ENCODE measurements around the gene LRSAM1.
A peak's percentile ranks its signal among the peaks of the same experiment; 100 is the strongest.

The LRSAM1 gene

DNA sequence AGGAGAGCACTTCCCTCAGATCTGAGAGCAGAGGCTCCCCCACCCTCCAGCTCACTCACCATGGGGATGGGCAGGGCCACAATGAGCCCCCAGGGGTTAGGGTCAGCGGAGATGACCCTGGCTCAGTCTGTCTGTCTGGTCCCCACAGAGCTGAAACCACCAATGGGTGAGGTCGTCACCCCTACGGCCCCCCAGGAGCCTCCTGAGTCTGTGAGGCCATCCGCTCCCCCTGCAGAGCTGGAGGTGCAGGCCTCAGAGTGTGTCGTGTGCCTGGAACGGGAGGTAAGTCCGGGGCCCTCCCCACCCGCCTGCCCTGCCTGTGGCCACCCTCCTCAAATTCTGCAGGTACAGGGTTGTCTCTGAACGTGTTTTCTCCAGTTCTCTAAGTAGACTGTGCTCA, 49.6 kb downstream of the LRSAM1 start:
- DNase-seq = no peak

DNA sequence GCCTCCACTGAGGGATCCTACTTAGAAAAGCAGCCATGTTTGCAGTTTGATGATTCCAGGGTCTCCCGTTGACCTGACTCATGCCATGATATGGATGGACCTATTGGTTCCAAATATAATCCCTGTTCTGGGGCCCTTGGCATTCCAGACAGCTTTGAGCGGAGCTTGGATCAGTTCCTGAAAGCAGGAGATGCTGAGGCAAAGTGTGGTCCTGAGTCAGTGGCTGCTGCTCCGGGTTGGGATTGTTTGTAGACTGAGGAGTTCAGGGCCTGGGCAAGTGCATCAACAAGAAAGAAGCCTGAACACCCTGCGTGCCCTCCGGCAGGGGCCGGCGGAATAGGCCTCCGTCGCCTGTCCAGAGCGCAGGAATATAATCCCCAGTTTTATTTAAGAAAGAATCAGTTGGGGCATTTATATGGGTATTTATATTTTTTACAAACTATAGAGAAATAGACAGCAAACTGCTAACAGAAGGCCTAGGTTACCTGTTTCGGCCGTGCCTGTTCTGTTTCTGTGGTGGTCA, 50.6 kb downstream of the LRSAM1 start:
- DNase-seq = no peak

DNA sequence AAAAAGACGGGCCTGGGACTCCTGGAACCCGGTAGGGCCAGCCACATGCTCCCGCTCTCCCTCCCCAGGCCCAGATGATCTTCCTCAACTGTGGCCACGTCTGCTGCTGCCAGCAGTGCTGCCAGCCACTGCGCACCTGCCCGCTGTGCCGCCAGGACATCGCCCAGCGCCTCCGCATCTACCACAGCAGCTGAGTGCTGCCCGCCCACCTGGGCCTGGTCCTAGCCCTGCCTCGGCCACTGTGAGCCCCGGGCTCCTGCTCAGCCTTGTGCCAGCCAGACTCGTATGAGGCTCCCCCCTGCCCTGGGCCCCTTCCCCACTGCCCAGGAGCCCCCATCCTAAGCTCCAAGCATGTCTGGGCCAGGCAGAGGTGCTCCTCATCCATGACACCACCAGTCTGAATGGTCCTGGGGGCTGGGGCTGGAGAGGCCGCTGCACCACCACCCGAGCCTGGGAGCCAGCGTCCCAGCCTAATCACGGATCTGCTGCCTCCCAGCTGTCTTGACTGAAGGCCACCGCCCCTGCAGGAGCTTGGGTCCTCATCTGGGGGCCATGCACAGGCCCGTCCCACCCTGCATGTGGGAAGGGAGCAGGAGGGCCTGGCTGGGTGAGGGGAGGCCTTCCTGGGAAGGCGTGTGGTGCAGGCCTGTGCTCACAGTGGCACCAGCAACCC, 51.5 kb downstream of the LRSAM1 start:
- DNase-seq = no peak

DNA sequence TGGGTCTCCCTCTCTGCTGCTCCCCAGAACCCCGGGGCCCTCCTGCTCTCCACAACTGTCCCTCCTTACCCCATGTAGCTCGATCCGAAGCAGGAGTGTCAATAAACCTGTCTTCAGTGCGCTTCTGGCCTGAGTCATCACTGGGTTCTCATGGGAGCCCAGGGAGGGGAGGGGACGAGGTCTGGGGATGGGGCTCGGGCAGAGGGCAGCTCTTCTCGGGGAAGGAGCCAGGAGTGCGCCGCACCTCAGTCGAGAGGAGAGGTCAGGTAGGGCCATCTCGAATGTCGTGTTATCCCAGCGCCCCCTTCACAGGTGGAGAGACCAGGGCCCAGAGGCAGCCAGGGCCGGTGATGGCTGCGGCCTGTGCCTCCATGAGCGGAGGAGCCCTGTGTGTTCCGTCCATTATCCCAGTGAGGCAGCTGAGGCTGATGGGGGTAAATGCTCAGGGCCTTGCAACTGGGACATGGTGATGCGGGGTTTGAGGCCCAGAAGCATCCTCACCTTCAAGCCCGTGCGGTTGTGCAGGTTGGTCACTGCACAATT, 52.1 kb downstream of the LRSAM1 start:
- DNase-seq = no peak

DNA sequence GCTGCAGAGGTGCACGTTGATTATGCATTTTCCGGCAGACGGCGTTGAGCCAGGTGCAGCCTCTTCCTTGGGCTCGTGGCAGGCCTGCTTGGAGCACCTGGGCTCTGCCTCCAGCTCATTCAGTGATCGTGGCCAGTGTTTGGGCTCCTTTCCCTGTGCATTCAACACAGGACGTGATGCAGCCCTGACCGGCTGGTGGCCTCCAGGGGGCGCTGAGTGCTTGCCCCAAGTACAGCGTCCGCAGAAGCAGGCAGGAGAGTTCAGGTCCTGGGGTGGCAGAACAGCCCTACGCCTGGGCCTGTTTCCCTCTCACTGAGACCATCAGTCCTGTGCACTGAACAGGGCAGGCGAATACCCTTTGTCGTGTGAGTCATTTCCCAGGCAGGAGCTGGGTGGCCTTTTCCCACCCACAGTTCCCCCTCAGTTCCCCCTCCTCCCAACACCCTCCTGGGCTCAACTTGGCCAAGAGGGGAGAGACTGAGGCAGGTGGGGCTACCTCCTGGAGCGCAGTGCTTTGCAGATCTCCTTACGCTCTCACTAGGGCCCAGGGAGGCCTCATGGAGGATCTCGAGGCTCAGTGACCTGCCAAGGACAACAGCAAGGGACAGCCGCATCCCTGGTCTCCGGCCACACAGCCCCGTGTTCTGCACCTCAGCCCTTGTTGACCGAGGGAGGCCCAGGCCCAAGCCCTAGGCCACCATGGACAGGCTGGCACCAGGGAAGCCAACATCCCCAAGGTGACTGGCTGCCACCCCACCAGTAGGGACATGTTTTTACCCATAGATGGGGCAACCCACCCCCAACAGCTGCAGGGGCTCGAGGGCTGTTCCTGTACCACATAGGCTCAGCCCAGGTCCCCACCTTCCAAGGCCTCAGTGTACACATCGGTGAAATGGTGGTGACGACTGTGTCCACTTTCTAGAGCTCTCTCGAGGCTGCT, 52.9 kb downstream of the LRSAM1 start:
- DNase-seq = peak; percentile 52

DNA sequence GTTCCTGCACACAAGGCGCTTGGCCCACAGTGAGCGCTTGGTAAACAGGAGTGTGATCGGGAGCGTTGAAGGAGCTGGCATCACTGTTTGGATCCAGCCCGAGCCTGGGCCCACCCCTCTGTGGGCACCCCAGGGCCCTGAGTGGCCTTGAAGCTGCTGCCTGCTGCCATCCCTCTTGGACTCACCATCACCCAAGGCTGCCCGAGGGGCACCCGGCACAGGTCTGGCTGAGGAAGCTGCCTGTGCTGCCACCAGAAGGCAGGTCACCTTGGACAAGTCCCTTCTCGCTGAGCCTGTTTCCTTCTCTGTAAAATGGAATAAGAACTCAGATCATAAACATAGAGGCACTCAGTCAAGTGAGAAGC, 53.6 kb downstream of the LRSAM1 start:
- no peak for DNase-seq

DNA sequence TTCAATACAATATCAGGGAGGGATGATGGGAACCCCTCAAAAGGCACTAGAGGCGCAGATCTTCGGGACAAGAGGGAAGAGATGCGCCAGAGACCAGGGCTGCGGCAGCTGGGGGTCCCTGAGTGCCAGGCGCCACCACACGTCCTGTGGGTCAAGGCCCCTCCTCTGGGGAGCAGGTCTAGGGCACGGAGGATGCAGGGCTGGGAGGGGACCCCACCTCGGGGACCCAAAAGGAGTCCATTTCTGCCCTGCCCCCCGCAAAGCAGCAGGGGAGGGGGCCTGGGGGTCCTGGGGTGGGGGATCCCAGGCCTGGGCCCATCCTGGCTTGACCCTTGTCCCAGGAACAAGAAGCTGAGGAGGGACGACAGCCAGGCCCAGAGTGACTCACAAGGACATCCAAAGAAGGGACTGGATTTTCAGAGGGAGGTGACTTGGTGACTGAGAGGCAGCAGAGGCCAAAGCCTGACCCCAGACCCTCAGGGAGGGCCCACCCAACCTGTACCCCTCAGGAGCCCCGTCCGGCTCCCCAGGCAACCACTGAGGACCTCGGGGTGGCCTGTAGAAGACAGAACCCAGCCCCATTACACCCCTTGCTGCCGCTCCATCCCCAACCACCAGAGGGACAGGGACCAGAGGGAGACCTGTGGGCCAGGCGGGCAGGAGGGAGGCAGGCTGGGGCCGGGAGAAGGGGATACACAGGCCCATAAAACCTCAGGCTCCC, 54.2 kb downstream of the LRSAM1 start:
- DNase-seq = no peak

DNA sequence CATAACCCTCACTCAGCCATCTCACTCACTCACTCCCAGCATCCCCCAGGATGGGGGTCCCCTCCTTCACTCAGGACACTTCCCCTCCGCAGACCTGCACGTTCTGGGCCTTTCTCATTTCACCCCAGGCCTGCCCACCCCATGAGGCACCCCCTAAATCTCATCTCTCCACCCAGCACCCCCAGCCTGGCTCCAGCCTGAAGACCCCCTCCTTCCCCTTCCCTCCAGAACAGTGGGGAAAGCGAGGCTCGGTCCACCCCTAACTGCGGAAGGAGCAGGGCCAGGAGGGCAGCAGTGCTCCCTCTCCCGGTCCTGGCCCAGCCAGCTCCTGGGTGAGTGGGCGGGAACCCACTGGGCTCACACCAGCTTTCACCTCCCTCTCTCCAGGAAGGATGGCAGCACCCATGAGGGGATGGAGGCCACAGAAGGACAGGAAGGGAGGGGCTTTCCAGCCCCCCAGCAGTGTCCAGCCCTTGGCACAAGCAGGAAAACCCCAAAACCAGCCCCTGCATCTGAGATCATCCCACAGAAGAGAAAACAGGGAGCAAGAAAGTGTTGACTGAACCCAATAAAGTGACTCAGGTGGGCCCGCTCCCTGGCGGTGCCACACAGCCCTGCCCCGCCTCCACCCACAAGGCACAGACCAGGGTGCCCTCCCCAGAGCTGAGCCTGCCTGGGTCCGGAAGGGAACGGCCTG, 55.0 kb downstream of the LRSAM1 start:
- no peak for DNase-seq

DNA sequence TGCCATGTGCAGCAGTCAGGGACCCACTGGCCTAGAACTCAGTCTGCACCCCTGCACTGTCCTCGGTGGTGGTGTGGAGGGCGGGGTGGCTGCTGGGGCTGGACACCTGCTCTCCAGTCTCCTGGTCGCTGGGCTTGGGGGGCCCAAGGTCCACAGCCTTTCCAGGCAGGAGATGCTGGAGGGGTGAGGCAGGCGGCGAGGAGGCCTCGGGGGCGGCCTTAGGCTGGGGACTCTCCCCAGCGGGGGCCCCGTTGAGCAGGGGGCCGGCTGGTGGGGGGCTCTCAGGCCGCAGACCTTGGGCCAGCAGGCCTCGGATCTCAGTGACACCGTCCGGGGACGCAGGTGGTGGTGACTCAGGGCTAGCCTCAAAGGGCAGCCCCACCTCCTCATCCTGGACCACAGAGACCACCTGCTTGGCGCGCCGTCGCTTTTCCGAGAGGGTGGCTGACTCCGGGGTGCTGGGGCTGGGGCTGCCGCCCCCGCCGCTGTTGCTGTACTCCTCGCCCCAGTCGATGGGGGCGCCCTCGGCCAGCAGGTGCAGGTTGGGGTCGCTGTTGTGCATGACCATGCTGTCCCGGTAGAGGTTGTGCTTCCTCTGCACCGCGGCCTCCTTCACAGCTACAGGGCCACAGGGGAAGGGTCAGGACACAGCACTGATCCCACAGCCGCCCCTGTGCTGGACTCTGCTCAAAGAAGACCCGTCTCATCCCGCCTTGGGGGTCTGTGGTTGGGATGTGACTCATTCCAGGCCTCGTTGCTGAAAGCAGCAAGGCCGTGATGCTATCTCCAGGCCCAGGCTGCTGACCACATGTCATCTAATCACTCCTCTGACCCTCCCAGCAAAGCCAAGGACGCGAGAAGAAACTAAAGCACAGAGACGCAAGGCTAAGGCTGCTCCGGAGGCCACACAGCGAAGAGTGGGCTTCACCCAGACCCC, 55.8 kb downstream of the LRSAM1 start:
- no peak for DNase-seq

DNA sequence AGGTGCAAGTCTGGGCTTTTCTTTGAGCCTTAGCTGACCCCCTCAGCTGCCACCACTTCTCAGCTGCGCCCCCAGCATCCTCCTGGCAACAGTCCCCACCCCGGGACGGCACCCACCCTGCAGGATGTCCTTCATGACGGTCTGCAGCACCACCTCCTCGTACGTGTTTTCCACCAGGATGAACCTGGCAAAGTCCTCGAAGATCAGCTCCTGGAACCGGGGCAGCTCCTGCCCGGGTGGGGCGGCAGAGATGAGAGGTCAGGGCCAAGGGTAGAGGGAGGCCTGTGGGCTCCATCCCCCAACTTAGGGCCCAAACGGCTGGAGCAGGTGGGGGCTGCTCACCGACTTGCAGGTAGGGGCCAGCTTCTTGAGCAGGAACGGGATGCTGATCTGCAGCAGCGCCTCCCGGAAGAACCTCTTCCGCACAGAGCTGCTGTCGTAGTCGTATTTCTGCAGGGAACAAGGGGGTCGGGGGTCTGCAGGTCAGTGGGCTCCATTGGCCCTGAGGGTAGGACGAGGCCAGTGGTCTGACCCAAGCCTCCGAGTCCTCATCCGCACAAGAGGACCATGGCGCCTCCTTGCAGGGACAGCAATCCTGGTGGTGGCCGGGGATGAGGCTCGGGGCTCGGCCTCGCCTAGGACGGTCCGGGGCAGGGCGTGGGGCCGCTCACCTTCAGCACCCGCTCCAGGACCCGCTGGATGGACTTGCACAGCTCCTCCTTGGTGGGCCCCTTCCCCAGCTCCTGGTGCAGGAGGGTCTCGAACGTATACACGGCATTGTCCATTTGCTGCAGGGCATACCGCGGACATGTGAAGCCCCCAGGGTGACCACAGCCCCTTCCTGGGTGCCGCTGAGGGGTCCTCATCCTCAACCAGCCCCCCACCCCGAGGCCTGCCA, 56.7 kb downstream of the LRSAM1 start:
- no peak for DNase-seq

DNA sequence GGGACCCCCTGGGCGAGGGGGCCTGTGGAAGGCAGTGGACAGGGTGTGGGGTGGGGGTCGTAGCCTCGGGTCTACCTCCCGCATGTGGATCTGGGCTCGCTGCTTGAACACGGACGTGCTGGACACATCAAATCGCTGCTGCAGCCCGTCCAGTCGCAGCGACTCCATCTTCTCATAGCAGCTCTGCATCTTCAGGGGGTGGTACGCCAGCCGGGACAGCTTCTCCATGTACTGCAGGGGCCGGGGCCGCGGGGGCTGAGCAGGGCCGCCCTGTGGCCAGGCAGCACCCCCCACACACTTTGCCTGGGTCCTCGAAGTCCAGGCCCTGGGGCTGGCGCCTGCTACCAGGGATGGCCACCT, 57.6 kb downstream of the LRSAM1 start:
- no peak for DNase-seq

DNA sequence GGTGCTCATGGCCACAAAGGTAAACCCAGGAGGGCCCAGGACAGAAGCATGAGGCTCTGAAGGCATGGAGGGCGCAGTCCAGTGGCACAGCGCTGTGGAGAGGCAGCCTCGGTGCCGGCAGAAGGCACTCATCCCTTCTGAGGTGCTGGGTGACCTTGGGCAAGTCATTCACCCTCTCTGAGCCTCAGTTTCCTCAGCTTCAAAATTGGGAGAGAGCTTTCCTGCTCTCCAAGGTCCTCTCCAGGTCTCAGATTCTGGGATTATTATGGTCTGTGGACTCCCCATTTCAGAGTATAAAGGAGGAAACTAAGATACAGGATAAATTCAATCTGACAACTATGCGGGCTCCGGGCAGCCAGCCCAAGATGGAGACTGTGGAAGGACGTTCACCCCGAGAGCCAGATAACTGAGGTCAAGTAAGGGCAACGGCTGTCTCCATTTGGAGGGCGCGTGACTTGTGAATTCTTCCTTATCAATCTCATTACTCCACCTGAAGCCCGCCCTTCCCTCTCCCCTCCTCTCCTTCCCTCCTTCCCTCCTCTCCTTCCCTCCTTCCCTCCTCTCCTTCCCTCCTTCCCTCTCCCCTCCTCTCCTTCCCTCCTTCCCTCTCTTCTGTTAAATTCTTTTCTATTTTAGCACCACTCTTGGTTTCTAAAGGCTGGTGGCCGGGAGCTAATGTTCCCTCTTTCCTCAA, 58.1 kb downstream of the LRSAM1 start:
- DNase-seq = no peak

DNA sequence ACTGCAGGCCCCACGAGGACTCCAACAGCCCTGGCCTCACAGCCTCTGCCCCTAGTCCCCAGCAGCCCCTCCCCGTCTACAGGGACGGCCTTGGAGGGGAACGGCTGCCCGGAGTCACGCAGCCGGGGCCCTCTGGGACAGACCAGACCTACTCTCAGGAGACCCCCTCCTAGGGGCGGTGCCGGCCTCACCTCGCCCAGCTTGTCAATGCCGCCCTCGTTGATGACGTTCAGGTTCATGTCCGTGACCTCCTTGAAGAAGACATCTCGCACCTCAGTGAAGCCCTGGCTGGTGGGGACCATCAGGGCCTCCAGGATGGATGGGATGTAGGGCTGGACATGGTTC, 58.6 kb downstream of the LRSAM1 start:
- no peak for DNase-seq

DNA sequence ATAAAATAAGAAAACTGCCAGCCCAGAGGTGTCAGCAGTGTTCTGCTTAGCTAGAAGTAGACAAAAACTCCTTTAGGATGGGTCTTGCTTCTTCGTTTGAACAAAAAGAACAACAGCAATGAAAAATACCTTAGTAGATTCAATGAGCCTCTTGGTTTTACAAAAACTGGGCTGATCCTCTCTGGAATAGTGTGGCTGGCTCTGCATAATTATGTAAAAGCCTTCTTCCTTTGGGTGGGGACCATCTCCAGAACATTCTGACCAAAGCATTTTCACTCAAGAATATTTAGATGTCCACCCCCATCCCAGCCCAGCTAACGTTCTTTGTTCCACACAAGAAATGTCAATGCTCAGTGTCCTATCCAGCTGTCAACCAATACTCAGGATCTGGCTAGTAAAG, 63.2 kb downstream of the LRSAM1 start:
- DNase-seq = no peak

DNA sequence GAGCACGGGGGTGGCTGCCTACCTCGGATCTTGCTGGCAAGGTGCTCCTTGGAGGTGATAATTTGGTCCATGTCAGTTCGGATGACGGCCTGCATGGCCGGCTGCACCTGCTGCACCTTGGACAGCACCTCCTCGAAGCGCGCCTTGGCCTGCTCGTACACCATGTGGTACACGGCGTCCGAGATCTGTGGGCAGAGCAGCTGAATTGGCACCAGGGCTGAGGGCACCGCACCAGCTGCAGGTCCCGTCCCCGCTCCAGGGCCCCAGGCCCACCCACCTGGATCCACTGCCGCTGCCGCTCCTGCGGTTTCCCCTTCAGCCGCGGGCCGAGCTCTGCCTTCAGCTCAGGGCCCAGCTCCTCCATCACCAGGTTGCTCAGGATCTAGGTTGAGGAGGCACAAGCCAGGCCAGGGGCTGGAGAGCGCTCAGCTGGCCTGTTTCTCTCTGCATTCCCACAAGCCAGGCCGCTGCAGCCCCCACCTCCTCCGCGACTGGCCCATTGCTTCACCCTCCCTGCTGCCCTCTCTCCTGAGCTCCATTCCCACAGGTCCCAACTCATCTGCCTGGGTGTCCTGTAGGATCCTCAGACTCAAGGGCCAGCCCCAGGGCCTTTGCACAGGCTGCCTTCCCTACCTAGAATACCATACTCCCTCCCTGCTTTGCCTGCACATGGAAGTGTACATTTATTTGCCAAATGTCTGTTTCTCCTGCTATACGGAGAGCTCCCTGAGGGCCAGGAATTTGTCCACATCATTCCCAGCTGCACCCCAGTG, 65.7 kb downstream of the LRSAM1 start:
- DNase-seq = no peak

DNA sequence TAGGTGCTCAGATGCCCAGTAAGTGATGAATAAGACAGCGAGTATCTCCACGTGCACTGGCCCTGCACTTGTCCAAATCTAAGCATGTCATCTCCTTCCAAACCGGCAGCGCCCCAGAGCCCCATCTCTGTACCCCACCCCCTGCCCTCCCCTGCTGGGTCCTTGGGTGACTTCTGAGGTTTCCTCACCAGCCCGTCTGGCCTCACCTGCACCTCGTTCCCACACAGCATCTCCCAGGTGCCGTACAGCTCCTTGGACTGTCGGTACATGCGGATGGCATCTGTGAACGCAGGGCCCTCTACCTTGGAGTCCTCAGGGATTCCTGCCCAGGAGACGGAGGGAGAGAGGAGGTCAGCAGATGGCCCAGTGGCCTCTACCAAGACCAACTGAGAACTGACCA, 66.3 kb downstream of the LRSAM1 start:
- DNase-seq = no peak

DNA sequence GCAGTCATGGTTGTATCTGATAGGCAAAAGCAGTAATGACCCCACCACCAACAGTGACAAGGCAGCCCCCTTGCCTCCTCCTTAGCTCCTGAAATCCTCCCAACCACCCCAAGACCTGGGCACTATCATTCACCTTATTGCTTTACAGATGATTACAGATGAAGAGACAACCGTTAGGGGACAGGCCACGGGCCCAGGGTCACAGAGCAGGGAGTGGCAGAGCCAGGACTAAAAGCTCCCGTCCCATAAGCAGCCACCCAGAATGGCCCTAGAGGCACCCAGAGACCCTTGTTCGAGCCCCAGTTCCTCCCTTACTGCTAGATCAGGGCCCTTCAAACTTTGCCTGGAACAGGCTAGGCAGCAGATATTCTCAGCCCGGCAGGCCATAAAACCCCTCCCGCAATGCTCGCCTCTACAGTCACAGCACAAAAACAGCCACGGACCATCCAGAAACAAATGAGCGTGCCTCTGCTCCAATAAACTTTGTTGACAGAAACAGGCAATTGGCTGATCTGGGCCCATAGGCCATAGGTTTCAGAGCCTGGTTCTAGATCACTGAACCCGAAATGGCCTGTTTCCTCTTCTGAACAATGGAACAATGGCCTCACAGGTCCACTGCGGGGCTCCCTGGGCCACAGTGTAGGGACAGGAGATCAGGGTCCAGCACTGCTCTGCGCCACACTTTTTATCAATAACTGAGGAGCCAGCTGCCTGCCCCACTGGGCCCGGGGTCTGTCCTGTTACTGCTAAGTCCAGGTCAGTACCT, 67.0 kb downstream of the LRSAM1 start:
- no peak for DNase-seq

Measured in DMS79 treated with DMSO at 0.1 percent for 48 hours (cell line).